Activated T-helper 17 cell treated with anti-CD3 and anti-CD28 coated beads, Interleukin-2, amount 50 U/mL, for 72 hours (primary cell): ENCODE data around the gene DGCR6L. TPM values are rescaled to one million over a fixed set of nuclear protein-coding genes. Genes with fewer than 3 reads are reported as not detected.
"Not testable (repeated sequence)": the region's sequence is repeated elsewhere in the genome, so short reads cannot be mapped to it uniquely, and the experiment has no call there.

Source experiments
- ATAC-seq: fragments of 150-1000 bp; cut with Tn5 transposase; replicated peaks from 2 replicates; pipeline ENCODE4 v1.10.0; 2021; ENCODE audit warnings: mild to moderate bottlenecking, moderate library complexity
- H3K27ac Mint-ChIP-seq: one replicate; pipeline ENCODE4 v1.8.0; 2022; ENCODE audit warnings: mixed read lengths
- H3K27me3 Mint-ChIP-seq: one replicate; pipeline ENCODE4 v1.8.0; 2022; ENCODE audit warnings: mixed read lengths
- H3K36me3 Mint-ChIP-seq: one replicate; pipeline ENCODE4 v1.8.0; 2022; ENCODE audit warnings: low read depth, mild to moderate bottlenecking, mixed read lengths
- H3K4me1 Mint-ChIP-seq: one replicate; pipeline ENCODE4 v1.8.0; 2022; ENCODE audit warnings: mixed read lengths
- H3K4me3 Mint-ChIP-seq: one replicate; pipeline ENCODE4 v1.8.0; 2022; ENCODE audit warnings: mild to moderate bottlenecking, mixed read lengths
- H3K9me3 Mint-ChIP-seq: one replicate; pipeline ENCODE4 v1.8.0; 2022; ENCODE audit warnings: mixed read lengths
- total RNA-seq, 2 donors: library from RNA; stranded (reverse); gene quantifications; one replicate each; pipeline ENCODE4 v1.2.3, GENCODE V29; 2022

Gene DGCR6L
- total RNA-seq, 2 donors from 2014 or later, result 20.5 to 29.2 TPM

DNA sequence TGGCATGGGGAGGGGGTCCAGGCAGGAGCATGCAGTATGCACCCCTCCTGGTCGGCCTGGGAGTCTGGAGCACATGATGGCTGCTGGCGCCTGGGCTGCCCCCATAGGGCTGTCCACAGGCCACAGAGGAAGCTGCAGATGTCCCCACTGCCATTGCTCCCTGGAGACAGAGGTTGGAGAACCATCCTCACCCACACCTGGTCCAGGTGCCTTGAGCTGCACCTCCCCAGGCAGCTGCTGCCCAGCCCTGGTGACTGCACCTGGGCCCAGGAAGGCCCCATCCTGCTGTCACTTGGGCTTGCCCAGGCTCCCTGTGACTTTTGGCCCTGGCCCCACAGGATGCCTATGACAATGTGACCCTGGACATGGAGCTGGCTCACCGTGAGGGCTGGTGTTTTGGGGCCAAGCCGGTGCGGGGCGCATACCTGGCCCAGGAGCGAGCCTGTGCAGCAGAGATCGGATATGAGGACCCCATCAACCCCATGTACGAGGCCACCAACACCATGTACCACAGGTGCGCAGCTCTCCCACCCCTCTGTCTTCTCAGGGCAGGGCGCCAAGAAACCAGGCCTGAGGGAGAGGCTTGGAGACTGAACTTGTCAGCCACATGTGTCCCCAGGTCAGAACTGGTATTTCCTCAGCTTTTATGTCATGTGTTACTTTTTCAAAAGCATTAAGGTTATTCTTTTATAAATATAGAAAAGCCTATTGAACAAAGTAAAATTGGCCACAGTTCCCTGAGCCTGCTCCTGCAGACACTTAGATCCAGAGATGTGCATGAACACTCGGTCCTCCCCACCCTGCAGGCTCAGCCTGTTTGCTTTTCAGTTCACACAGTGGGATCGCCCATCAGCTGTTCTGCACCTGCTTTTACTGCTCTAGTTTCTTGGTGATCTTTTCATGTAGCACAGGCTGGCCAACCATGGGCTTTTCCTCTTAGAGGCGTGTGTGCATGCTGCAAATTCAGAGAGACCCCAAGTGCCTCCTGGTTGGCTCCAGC lies 12.1 kb downstream of the DGCR6L start:
- H3K27ac Mint-ChIP-seq, H3K9me3 Mint-ChIP-seq, ATAC-seq, H3K36me3 Mint-ChIP-seq, H3K27me3 Mint-ChIP-seq, H3K4me1 Mint-ChIP-seq, H3K4me3 Mint-ChIP-seq: not testable (repeated sequence)

DNA sequence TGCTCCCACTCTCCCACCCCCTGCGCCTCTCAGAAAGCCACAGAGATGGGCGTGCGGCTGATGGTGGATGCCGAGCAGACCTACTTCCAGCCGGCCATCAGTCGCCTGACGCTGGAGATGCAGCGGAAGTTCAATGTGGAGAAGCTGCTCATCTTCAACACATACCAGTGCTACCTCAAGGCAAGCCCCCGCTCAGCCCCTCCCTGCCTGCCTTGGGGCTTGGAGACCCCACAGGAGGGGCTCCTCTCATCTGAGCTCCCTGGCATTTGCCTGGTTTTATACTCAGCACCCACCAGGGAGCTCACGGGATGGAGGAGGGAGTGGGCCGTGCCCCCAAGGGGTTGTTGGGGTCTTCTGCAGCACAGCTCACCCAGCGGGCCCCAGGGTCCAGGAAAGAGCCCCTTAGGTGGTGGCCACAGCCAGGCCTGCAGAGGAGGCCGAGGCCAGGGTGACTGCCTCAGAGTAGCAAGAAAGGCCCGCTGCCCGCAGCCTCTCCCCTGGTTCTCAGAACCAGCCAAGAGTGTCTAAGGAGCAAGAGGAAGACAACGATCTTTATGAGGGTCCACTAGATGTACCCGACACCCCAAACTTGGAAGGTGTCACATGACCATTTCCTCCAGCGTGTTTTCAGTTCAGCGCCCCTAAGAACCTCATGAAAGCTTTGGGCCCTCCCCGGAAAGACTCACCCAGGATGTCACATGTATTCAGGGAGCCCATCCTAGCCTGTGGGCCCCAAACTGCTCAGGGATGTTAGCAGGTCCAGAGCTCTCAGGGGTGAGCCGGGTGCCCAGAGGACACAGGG lies 13.0 kb downstream of the DGCR6L start:
- H3K9me3 Mint-ChIP-seq, H3K4me1 Mint-ChIP-seq, H3K27ac Mint-ChIP-seq, H3K27me3 Mint-ChIP-seq, H3K4me3 Mint-ChIP-seq, H3K36me3 Mint-ChIP-seq, ATAC-seq: not testable (repeated sequence)

DNA sequence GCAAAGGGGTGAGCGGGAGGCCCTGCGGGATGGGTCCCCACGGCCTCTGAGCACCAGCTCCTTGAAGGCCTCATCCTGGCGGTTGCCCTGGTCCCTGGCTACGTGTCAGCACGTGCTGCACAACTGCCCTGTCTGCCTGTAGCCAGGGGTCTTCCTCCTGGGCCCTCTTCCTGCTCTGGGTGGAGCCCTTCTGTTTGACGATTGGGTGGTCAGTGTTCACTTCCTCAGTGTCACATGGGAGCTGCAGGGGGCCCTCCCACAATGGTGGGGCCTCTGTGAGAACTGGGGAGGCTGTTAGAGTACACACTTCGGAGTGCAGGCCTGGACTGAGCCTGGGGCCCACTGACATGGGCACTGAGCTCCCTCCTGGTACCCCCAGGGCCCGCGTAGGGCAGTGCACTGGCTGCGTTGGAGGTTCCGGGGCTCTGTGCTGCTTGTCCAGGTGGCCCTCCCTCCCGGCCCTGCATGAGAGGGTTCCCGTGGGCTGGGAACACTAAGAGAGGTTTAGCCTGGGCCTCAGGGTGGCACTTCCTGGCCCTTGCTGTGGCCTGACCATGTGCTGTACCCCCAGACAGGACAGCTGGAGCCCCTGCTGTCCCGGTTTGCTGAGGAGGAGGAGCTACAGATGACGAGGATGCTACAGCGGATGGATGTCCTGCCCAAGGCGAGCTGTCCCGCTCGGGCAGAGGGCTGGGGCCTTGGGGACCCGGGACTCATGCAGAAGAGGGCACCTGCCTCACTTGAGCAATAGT lies 13.8 kb downstream of the DGCR6L start:
- no peak overlapping the region for H3K27ac Mint-ChIP-seq
- ATAC-seq, result no peak
- no peaks in the 10 kb centered on the region for H3K9me3 Mint-ChIP-seq
- no peak overlapping the region for H3K4me3 Mint-ChIP-seq
- no peaks in the 10 kb centered on the region for H3K4me1 Mint-ChIP-seq
- no peaks in the 10 kb centered on the region for H3K36me3 Mint-ChIP-seq
- no peaks in the 10 kb centered on the region for H3K27me3 Mint-ChIP-seq

DNA sequence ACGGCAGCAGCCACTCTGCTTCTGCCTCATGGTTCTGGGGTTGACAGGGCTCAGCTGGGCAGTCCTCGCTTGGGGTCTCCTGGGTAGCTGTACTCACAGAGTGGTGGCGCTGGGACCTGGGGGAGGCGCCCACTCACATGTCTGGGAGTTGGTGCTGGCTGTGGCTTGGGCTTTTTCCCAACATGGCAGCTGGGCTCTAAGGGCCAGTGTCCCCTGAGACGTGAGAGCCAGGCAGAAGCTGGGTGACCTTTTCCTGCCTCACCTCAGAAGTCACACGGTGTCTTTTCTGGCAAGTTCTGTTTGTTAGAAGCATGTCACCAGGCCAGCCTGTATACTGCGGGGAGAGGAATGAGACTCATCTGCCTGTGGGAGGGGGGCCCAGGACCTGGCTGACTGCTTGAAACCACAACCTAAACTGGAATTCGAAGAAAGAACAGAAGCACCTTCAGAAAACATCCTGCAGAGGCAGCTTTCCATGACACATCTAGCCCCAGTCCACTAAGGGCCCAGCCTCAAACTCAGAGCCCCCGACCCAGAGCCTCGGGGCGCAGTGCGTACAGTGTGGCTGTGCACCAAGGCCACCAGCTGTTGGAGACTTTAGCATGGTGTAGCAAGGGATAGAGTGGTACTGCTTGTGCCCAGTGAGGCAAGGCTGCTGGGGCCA lies 14.5 kb downstream of the DGCR6L start:
- H3K27me3 Mint-ChIP-seq, H3K4me1 Mint-ChIP-seq, H3K27ac Mint-ChIP-seq, H3K9me3 Mint-ChIP-seq, ATAC-seq, H3K4me3 Mint-ChIP-seq, H3K36me3 Mint-ChIP-seq: not testable (repeated sequence)

DNA sequence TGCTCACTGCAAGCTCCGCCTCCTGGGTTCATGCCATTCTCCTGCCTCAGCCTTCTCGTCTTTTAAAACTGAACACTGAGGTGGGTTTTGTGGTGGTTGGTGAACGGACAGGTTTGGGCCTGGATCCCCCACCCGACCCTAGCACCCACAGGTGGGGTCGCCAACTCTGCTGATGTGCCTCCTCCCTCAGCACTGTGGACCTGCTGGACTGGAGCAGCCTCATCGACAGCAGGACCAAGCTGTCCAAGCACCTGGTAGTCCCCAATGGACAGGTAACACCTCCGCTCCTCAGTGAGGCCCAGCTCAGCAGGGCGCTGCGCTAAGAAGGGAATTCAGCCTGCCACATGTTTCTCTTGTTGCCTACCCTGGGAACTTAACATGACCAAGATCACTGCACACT lies 15.2 kb downstream of the DGCR6L start:
- Mint-ChIP-seq H3K27ac (no peak overlapping the region), H3K4me3 (no peak overlapping the region), H3K4me1 (no peaks in the 10 kb centered on the region), H3K9me3 (no peaks in the 10 kb centered on the region), H3K36me3 (no peaks in the 10 kb centered on the region), H3K27me3 (no peaks in the 10 kb centered on the region)
- ATAC-seq, result no peak

DNA sequence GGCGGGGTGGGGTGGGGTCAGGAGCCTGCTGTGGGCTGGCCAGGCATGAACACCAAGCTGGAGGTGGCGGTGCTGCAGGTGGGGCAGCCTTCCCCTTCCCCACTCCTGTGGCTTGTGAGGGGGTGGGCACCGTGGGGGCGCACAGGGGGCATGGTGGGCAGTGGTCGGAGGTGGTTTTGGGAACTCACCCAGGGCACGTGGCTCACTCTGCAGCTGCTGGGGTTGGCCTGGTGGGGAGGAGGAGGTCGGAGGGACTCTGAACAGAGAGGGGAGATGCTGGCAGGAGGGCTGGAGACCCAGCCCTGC lies 16.7 kb downstream of the DGCR6L start:
- ATAC-seq, H3K9me3 Mint-ChIP-seq, H3K4me1 Mint-ChIP-seq, H3K4me3 Mint-ChIP-seq, H3K27me3 Mint-ChIP-seq, H3K36me3 Mint-ChIP-seq, H3K27ac Mint-ChIP-seq: not testable (repeated sequence)

DNA sequence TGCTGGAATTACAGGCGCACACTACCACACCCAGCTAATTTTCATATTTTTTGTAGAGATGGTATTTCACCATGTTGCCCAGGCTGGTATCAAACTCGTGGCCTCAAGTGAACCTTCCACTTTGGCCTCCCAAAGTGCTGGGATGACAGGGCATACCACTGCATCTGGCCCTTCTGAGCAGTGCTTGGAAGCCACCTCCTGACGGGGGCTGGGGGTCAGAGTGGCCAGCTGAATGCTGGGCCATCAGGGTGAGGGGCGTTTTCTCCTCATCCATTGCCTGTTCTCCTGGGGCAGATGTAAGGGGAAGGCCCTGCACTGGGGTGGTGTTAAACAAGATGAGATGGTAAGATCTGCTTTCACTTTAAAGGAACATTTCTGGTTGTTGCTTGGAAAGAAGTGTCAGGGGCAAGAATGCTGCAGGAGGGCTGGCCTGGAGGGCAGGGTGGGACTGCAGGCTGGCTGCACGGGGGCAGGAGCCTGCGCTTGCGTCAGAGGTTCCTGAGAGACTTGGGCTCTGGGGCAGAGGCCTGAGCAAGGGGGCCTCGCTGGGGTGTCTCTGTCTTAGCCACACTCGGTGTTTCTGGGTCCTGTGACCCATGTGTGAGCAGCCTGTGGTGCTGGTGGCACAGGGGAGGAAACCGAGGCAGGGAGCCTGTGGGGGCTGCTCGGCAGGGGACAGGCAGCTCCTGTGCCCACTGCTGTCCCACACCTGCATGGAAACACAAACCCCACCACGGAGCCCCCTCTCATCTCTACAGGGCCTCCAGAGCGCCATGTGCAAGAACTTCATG lies 17.2 kb downstream of the DGCR6L start:
- ATAC-seq, result no peak
- H3K4me1 Mint-ChIP-seq, result no peaks in the 10 kb centered on the region

DNA sequence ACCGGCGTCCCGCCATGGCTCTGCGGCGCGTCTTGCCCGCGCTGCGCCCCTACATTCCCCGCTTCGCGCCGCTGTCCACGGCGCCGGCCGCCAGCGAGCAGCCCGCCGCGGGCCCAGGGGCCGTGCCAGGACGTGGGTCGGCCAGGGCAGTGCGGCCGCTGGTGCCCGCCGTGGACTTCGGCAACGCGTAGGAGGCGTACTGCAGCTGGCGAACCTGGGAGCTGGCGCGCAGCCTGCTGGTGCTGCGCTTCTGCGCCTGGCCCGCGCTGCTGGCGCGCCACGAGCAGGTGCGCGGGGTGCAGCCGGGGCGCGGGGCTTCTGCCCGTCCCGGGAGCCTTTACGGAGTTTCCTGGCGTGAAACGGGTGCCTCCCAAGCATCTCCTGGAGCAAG lies 20.1 kb downstream of the DGCR6L start:
- Mint-ChIP-seq H3K9me3 (no peaks in the 10 kb centered on the region), H3K27ac (no peak overlapping the region), H3K36me3 (no peaks in the 10 kb centered on the region), H3K27me3 (no peaks in the 10 kb centered on the region), H3K4me1 (no peaks in the 10 kb centered on the region), H3K4me3 (peak overlapping the region; percentile 69)
- peak; percentile 56 for ATAC-seq

More for the DNA sequence above, 17.2 kb downstream of the DGCR6L start:
- Mint-ChIP-seq H3K4me3 (no peak overlapping the region), H3K36me3 (no peaks in the 10 kb centered on the region), H3K9me3 (no peaks in the 10 kb centered on the region), H3K27ac (no peak overlapping the region), H3K27me3 (no peaks in the 10 kb centered on the region)

DNA sequence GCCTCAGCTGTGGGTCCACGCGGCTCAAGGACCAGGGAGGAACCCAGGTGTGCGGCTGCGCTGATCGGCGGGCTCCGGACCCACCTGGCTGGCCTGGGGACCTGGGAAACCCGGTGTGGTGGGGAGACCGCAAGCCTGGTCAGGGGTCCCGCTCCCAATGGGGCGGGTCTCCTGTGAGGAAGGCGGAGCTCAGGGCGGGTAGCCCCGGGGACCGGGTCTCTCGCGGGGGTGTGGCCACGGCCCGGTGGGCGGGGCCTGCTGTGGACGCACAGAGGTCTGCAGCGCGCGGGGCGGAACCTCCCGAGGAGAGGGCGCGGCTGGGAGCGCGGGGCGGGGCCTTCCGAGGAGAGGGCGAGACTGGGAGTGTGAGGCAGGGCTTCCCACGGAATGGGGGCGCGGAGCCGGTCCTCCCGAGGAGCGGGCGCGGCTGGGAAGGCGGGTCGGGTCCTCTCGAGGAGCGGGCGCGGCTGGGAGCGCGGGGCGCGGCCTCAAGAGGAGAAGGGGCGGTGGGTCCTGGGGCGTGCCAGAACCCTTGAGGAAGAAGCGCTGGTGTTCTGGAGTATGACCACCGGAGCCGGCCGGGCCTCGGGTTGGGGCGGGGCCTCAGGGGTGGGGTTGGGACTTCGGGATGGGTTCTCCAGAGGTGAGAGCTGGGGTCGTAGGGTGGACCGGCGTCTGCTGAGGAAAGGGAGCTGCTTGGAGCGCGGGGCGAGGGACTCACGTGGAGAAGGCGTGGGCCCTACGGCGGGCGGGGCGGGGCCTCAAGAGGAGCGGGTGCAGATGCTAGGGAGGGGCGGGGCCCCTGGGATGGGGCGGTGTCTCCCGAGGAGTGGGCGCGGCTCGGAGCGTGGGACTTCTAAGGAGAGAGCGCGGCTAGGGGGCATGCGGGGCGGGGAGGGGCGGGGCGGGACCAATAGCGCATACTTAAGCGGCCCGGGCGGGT lies 20.8 kb downstream of the DGCR6L start:
- no peaks in the 10 kb centered on the region for H3K27me3 Mint-ChIP-seq
- peak; percentile 92 for ATAC-seq
- no peaks in the 10 kb centered on the region for H3K9me3 Mint-ChIP-seq
- no peaks in the 10 kb centered on the region for H3K36me3 Mint-ChIP-seq
- no peaks in the 10 kb centered on the region for H3K4me1 Mint-ChIP-seq
- H3K4me3 Mint-ChIP-seq, result peak overlapping the region; percentile 69
- no peak overlapping the region for H3K27ac Mint-ChIP-seq

DNA sequence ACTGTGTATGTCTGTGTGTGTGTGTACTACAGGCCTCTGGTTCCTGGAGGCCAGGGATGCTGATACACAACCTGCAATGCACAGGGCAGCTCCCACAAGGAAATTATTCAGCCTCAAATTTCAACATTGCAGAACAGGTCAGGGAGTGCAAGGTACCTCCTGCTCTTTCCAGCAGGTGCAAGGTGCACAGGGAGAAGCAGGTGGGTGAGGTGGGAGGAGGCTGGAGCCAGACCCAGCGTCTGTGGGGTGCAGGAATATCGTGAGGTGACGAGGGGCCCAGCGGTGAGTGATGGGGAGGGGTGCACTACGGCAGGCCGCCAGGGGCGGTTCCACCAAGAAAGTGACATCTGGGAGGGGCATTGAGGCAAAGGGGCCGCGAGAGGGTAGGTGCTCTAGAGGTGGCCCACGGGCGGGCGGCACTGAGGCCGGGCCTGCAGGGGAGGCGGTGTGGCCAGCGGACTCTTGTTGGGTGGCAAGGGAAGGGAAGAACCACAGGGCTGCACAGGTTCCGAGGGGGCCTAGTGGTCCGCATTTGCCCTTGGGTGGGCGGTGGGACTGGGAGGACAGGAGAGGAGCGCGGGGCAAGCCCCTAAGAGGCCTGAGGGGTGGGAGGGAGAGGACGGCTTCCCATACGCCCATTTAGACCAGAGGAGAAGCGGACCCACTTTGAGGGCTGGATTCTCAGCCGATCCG lies 21.6 kb downstream of the DGCR6L start:
- no peaks in the 10 kb centered on the region for H3K36me3 Mint-ChIP-seq
- H3K4me1 Mint-ChIP-seq, result no peaks in the 10 kb centered on the region
- H3K27me3 Mint-ChIP-seq, result no peaks in the 10 kb centered on the region
- no peaks in the 10 kb centered on the region for H3K9me3 Mint-ChIP-seq
- no peak overlapping the region for H3K27ac Mint-ChIP-seq
- peak overlapping the region; percentile 69 for H3K4me3 Mint-ChIP-seq
- no peak for ATAC-seq

DNA sequence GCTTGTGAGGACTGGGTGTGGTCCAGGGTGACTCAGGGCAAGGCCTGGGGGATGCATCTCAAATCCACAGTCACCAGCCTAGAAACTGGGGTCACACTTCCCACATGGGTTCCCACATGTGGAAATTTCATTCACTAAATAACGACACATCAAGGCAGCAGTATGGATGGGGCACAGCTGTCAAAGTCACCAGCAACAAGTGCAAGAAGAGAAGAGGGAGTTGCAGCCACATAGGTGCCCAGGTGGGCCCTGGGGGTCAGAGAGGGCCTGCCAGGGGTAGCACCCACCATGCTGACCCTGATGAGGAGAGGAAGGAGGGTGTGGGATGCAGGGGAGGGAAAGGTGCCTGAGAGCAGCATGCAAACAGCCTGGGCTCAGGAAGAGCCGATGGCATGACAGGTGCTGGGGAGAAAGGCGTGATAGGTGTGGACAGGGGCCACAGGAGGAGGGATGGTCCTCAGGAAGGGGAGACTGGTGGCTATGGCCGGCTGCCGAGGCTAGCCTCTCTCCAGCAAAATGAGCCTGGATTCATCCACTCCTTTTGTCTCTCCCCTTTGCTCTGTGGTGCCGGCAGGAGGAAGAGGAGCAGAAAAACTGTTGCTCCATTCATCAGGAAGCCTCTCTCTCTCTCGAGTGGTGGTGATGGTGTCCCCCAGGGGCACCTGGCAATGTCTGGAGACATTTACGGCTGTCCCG lies 22.3 kb downstream of the DGCR6L start:
- H3K4me3 Mint-ChIP-seq, result peak overlapping the region; percentile 69
- H3K9me3 Mint-ChIP-seq, result no peaks in the 10 kb centered on the region
- H3K27ac Mint-ChIP-seq, result no peak overlapping the region
- H3K4me1 Mint-ChIP-seq, result no peaks in the 10 kb centered on the region
- H3K27me3 Mint-ChIP-seq, result no peaks in the 10 kb centered on the region
- ATAC-seq, result no peak
- no peaks in the 10 kb centered on the region for H3K36me3 Mint-ChIP-seq

DNA sequence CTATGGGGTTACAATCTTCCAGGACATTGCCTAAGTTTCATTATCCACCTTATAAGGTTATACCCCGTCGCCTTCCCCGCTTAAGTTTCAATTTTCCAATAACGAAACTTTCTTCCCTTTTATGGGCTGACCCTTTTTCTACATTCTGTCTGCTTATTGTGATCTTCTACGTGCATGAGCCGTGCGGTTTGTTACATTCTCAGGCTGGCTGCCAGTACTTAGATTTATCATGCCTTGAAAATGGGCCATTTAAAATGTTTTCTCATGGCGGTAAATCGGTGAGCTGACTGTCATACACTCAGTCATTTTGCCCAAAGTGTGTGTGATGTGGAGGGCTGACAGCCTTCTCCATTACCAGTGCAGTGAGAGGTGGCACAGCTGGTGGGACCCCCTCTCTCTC lies 23.3 kb downstream of the DGCR6L start:
- no peak overlapping the region for H3K27ac Mint-ChIP-seq
- no peaks in the 10 kb centered on the region for H3K4me1 Mint-ChIP-seq
- no peaks in the 10 kb centered on the region for H3K36me3 Mint-ChIP-seq
- H3K9me3 Mint-ChIP-seq, result no peaks in the 10 kb centered on the region
- ATAC-seq, result no peak
- H3K27me3 Mint-ChIP-seq, result no peaks in the 10 kb centered on the region
- no peak overlapping the region for H3K4me3 Mint-ChIP-seq
